ENCODE results near the gene MAGI1.
"Not testable (repeated sequence)": the region's sequence is repeated elsewhere in the genome, so short reads cannot be mapped to it uniquely, and the experiment has no call there.

Gene MAGI1

GRCh38 chr3:65577843-65578430, 460.8 kb downstream of the MAGI1 start:
- no peak for DNase-seq

GRCh38 chr3:65576966-65577365, 461.8 kb downstream of the MAGI1 start:
- peak; percentile 61 for DNase-seq

- no peak for DNase-seq
Observed at GRCh38 chr3:65576228-65576627, 462.5 kb downstream of the MAGI1 start.

- DNase-seq: peak; percentile 94
Observed at GRCh38 chr3:65575376-65575840, 463.3 kb downstream of the MAGI1 start.

- no peak for DNase-seq
Observed at GRCh38 chr3:65573548-65574116, 465.1 kb downstream of the MAGI1 start.

GRCh38 chr3:65572175-65572777, 466.4 kb downstream of the MAGI1 start:
- no peak for DNase-seq

- DNase-seq: no peak
Observed at GRCh38 chr3:65569845-65570405, 468.8 kb downstream of the MAGI1 start.

GRCh38 chr3:65569129-65569528, 469.6 kb downstream of the MAGI1 start:
- no peak for DNase-seq

- DNase-seq: no peak
Observed at GRCh38 chr3:65568497-65568896, 470.2 kb downstream of the MAGI1 start.

- DNase-seq: not testable (repeated sequence)
Observed at GRCh38 chr3:65565744-65566143, 473.0 kb downstream of the MAGI1 start.

- DNase-seq: no peak
Observed at GRCh38 chr3:65564483-65564882, 474.2 kb downstream of the MAGI1 start.

- no peak for DNase-seq
Observed at GRCh38 chr3:65563861-65564260, 474.9 kb downstream of the MAGI1 start.

GRCh38 chr3:65562447-65562846, 476.3 kb downstream of the MAGI1 start:
- DNase-seq: no peak

GRCh38 chr3:65561617-65562016, 477.1 kb downstream of the MAGI1 start:
- no peak for DNase-seq

GRCh38 chr3:65560901-65561300, 477.8 kb downstream of the MAGI1 start:
- no peak for DNase-seq

GRCh38 chr3:65560133-65560532, 478.6 kb downstream of the MAGI1 start:
- DNase-seq: peak; percentile 26

GRCh38 chr3:65559643-65560042, 479.1 kb downstream of the MAGI1 start:
- no peak for DNase-seq

- DNase-seq: no peak
Observed at GRCh38 chr3:65558826-65559225, 479.9 kb downstream of the MAGI1 start.

GRCh38 chr3:65557899-65558564, 480.7 kb downstream of the MAGI1 start:
- DNase-seq: no peak

GRCh38 chr3:65556934-65557577, 481.7 kb downstream of the MAGI1 start:
- DNase-seq: no peak

- no peak for DNase-seq
Observed at GRCh38 chr3:65552434-65552833, 486.3 kb downstream of the MAGI1 start.

- no peak for DNase-seq
Observed at GRCh38 chr3:65551945-65552344, 486.8 kb downstream of the MAGI1 start.

- DNase-seq: no peak
Observed at GRCh38 chr3:65550137-65550536, 488.6 kb downstream of the MAGI1 start.

All from fibroblast of upper back skin (primary cell).